ENCODE results near the gene CATSPER3.

CATSPER3 gene

DNA sequence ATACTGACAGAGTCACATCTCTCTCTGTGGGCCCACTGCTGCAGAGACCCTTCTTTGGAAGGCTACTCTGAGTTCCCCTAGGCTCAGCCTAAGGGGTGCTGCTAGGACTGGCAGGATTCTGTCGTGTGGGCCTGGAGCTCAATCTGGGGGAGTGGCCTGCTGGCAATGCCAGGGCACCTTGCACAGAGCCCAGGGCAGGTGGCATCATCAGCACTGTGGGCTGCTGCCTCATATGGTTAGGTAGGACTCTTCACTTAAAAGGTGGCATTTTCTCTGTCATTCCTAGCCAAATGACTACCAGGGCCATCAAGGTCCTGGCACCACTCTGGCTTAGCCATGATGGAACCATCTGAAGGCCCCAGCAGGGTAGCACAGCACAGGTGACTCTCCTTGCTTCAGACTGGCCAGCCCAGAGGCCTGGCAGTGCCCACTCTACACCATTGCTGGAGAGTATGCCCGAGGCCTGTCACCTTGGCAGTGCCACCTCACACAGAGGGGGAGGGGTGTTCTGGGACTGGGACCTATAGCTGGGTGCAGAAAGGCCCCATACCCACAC, 44.4 kb downstream of the CATSPER3 start:
- DNase-seq, result no peak

- DNase-seq, result no peak
Measured at GRCh38 chr5:135012951-135013391, 45.3 kb downstream of the CATSPER3 start.

DNA sequence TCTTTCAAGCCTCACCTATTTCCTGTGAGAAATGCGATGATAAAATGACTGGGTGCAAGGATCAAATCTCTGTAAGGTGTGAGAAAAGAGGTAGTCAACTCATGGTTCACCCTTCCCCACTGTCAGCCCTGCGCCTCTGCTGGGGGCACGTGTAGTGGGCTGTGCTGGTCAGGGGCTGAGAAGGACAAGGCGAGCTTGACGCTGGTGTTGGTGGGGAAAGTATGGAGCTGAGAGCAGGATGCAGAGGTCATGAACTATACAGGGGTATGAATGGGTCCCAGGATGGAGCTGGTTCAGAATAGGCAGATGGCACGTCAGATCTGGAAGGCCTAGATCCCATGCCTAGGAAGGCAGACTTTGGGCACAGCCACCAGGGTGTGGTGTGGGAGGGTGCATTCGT, 45.7 kb downstream of the CATSPER3 start:
- DNase-seq, result no peak

DNA sequence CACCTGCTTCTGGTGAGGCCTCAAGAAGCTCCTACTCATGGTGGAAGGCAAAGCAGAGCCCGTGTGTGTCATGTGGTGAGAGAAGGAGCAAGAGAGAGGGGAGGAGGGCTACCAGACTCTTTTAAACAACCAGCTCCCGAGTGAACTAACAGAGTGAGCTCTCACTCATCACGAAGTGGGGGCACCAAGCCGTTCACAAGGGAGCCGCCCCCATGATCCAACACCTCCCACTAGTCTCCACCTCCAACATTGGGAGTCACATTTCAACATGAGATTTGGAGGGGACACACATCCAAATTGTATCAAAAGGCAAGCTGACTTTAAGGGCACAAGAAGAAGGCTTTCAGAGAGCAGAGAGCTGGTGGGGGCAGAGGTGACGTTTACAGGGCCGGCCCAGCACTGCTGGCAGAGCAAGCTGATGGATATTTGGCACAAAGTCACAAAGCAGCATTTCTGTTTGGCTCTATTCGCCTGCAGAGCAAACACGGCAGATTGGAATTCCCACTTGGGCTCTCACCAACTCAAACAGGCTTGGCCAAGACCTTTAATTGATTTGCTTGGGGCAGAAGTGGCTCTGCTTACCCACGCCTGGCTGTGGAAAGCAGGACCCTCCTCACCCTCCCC, 46.4 kb downstream of the CATSPER3 start:
- DNase-seq, result no peak

DNA sequence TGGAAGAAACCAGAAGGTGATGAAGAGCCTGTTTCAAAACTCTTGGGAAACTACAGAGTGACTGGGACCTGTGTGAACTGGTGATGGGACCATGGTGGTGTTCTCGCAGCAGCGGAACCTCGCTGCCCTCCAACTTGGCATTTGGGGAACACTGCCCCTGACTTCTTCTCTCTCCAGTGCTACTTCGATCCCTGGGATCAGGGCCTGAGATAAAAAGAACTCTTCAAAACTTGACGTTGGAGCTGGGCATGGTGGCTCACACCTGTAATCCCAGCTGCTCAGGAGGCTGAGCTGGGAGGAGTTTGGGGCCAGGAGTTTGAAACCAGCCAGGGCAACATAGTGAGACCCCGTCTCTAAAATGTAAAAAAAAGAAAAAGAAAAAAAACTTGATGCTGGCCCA, 48.2 kb downstream of the CATSPER3 start:
- no peak for DNase-seq

DNA sequence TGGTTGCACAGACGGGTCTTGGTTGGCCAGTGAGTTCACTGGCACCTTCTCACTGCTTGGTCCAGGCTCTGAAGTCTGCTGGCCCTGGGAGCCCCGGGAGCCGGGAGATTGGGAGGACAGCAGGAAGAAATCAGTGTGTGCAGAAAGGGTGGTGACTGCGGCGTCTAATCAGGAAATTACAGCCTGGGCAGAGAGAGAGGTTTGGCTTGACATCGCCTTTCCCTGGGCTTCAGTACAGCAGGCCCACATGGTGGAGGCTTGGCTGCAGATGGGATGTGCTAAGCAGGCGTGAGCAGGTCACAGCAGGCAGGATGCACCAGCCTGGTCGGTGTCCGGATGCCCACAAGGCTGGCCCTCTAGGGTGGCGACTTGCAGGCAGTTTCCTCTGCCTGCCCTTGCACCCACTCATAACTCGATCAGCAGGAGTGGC, 49.2 kb downstream of the CATSPER3 start:
- DNase-seq, result no peak

DNA sequence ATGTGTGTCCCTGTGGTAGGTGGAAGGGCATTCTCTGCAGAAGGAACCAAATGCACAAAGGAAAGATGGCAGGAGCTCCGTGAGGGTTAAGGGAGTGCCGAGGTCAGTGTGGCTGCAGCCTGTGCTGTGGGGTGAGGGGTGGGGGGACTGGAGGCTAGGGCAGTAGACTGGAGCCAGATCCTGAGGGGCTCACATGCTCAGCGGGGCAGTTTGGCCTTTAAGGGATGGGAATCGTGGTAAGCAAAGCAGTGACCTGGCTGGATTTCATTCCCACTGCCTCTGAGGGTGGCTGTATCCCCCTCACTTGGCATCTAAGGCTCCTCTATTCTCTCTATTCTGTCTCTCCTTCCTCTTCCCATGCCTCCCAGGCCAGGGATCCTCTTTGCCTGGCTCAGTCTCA, 50.8 kb downstream of the CATSPER3 start:
- DNase-seq, result no peak

DNA sequence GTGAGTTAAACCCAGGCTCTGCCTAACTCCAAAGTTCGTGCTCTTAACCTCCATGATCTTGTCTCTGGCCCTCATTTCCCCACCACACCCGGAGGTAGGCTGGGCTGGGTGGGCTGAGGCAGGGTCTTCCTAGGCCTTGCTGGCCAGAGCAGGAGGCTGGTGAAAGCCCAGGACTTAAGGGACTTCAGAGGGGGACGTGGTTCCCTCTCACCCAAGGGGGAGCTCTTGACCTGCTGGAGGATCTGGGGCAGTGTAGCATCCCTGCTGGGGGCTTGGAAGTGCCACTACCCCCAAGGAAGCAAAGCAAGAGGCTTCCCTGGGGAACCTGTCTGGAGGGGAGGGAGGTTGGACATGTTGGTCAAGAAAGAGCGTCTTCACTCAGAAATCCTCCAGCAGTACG, 51.6 kb downstream of the CATSPER3 start:
- DNase-seq, result no peak

GRCh38 chr5:135020111-135020895, 52.6 kb downstream of the CATSPER3 start:
- DNase-seq, result no peak

DNA sequence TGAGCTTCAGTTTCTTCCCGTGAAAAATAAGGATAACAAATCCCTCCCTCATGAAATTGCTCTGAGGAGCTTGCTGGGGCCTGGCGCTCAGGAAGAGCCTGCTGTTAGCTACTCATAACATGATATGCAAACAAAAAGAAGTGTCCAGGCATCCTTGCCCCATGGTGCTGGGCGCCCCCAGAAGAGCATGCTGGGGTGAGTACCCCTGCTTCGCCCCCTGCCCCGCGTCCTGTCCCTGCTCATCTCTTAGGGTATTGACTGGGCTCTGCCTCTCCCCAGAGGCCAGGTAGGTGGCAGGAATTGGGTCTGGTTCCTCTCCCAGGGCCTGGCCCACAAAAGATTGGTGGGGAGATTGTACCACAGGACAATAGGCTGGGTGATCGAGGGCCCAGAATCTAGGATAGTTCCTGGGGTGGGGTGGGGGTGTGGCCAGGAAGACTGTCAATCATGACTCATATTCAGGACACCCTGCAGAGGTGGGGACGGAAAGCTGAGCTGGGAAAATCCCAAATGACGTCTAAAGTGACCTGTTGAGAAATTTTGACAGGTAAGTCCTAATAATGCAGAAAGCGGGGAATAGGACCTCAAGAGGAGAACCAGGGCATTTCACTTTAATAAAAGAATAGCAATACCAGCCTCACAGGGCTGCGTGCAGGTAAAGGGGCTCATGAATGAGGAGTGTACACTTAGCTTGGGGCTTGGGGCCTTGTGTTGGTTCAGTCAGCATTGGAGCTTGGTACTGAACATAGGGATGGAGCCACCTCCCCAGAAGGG, 57.4 kb downstream of the CATSPER3 start:
- DNase-seq, result no peak

DNA sequence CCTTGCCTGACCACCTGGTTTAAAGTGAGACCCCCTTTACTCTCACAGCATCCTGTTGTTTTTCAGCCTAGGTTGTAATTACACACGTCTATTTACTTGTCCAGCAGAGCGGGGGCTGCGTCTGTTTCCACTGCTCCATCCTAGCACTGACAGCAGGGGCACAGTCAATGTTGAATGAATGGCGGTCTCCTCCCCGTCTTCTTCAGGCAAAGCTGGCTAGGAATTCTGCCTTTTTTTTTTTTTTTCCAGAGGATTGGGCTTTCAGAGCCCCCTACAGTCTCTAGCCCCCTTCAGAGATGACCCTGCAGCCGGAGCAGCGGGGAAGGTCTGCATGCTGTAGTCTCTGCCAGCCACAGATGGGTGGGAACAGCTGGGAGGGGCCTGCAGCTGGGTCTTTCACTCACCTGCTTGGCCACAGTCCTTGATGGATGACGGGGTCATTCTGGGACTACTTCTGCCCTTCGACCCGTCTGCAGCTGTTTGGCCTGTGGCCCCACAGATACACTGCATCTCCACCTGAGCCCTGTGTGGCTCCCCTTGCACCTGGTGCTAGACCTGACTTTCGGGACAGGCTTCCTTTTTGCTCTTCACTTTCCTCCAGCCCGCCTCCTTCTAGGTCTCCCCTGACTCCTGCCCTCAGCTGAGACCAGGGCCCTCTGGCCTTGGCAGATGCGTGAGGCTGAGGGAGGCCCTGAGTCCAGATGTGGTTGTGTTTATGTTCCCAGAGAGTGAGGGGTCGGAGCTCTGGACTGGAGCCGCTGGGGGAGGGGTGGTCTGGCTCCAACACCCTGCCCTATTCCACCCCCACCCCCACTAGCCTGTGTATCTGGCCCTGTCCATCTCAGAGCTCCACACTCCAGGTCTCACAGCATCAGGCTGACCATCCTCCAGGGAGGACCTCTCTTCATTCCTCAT, 58.3 kb downstream of the CATSPER3 start:
- no peak for DNase-seq

DNA sequence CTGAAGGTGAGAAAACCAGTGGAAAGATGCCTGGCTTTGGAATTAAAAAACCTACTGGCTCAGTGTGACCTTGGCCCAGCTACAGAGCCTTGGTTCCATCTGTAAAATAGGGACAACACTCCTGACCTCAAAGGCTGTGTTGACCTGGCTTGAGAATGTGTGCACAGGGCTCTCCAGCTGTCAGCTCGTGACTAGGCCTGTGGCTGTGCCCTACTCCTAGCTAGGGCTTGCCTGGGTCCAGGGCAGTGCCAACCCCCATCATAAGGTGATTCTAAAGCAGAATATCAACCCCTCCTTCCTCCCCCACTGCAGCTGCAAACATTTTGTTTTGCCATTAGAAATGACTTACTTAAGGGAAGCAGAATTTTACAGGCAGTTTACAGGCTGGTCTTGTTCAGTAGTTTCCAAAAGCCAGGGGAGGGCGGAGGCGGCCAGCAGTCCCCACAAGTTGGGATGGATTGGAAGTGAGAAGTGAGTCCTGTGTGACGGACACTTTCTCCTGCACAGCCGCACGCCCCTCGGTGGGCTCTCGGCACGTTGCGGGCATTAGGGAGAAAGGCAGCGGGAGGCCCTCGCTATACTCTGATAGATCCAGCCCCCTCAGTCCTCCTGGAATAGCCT, 59.0 kb downstream of the CATSPER3 start:
- DNase-seq, result no peak

- no peak for DNase-seq
Measured at GRCh38 chr5:135027266-135027696, 59.6 kb downstream of the CATSPER3 start.

- DNase-seq, result no peak
Measured at GRCh38 chr5:135027697-135028615, 60.2 kb downstream of the CATSPER3 start.

DNA sequence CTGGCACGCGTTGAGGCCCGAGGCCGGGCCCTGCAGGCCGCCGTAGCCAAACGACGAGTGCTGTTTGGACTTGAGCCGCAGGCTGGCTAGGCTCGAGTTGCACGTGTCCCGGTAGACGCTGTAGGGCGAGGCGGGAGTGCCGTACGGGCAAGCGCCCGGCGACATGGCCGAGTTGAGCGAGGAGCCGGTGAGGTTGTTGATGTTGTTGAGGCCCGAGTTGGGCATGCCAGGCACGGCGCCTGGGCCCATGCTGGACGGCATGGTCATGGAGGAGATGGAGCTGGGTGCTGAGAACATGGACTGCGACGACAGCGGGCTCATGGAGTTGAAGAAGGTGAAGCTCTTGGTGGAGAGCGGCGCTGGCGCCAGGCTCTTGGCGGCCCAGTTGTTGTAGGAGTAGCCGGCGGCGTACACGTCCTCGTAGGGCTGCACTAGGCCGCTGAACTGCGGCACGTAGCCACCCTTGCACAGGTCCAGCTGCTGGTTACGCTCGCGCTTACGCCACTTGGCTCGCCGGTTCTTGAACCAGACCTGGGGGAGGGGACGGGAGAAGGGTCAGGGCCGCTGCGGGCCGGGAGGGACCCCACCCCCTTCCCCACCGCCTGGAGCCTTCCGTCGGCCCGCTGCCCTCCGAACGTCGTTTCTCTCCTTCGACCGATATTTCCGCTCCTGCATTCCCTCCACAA, 61.2 kb downstream of the CATSPER3 start:
- DNase-seq, result no peak

- no peak for DNase-seq
Measured at GRCh38 chr5:135029477-135030122, 61.9 kb downstream of the CATSPER3 start.

DNA sequence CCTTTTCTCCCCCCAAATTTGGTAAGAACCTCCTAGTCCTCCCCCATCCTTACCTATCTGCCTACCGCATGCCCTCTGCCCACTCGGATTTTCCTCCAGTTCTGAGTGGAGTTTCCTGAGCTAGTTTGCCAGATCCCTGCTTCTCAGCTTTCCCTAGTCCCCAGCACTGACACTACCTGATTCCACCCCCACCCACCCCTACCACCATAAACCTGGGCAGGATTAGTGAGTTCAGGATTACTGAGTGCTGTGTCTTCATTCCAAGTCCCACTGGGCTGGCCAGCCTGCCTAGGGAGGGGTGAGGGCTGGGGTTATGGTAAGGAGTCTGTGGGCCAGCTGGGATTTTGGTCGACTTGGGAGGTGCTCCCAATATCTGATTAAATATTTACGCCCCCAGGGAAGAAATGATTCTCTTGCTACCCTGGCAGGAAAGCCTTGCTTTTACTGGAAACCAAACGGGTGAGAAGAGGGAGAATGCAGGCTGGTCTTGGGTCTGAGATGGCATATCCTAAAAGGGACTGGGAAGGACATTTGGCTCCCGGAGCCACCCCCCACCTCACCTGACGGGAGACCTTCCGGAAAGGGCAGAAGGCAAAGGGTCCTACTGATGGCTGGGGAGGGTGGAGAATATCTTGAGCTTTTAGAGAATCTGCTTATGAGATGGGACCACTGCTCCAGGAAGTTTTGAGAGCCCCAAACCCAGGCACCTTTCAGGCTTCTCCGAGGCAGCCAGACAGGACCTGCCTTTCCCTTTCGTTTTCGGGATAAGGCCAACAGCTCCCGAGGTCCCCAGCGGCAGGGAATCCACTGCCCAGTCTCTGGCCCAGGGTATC, 62.6 kb downstream of the CATSPER3 start:
- DNase-seq, result no peak
